LNCaP clone FGC (cell line): ENCODE measurements around the gene SLC5A7.

Experiments used
- DNase-seq: peaks from one replicate; pipeline ENCODE4 v3.0.0-alpha.2; 2011; ENCODE audit warnings: low read depth
- H3K4me3 ChIP-seq: 2 replicates; pipeline ENCODE4 v1.5.1; 2011; ENCODE audit warnings: mild to moderate bottlenecking, low read depth, low read length, control low read depth
- TF ChIP-seq, protein P1 (sequence below): IDR thresholded peaks from 2 replicates; pipeline ENCODE4 v1.5.1; 2012; ENCODE audit warnings: mild to moderate bottlenecking; ENCODE audit not compliant: control insufficient read depth, insufficient read depth; ENCODE audit errors: extremely low read depth

The SLC5A7 gene

GRCh38 chr2:108058576-108059137 lies 72.3 kb downstream of the SLC5A7 start:
- no peak for DNase-seq
- TF ChIP-seq, protein P1, sequence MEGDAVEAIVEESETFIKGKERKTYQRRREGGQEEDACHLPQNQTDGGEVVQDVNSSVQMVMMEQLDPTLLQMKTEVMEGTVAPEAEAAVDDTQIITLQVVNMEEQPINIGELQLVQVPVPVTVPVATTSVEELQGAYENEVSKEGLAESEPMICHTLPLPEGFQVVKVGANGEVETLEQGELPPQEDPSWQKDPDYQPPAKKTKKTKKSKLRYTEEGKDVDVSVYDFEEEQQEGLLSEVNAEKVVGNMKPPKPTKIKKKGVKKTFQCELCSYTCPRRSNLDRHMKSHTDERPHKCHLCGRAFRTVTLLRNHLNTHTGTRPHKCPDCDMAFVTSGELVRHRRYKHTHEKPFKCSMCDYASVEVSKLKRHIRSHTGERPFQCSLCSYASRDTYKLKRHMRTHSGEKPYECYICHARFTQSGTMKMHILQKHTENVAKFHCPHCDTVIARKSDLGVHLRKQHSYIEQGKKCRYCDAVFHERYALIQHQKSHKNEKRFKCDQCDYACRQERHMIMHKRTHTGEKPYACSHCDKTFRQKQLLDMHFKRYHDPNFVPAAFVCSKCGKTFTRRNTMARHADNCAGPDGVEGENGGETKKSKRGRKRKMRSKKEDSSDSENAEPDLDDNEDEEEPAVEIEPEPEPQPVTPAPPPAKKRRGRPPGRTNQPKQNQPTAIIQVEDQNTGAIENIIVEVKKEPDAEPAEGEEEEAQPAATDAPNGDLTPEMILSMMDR, result no peak
- no peak overlapping the region for H3K4me3 ChIP-seq

DNA sequence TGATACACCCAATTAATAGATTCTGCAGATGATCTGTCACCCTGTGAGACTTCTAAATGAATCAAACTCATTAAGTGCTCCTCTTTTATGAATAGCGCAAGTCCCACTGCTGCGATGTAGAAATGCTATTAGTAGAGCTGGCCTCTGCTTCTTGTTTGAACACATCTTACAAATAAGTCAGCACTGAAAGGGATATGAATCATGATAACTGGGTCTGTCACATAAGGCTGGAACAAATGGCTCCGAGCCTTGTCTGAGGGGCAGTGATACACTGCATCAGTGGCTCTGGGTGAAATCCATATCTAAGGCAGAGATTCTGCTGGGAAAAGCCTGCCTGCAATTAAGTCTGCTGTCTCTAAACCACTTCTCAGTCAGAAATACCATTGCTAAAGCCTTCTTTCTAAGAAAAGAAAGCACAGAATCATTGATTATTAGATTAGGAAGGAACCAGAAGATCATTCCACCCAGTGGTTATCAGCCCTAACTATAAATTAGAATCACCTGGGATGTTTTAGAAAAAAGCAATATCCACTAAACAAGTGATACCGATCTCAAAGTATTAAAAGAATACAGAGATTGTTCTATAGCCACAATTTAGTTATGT lies 75.2 kb downstream of the SLC5A7 start:
- H3K4me3 ChIP-seq, result no peak overlapping the region
- TF ChIP-seq, protein P1, result no peak

More for the DNA sequence above, 75.2 kb downstream of the SLC5A7 start:
- DNase-seq, result no peak
